Measurements from ENCODE around the gene TNFAIP3.
"Not testable (repeated sequence)": the region's sequence is repeated elsewhere in the genome, so short reads cannot be mapped to it uniquely, and the experiment has no call there.

Gene TNFAIP3

GRCh38 chr6:137866914-137867684, at the start of gene TNFAIP3:
Gene TNFAIP3 (plus strand): TSS chr6:137867259. CDS start chr6:137871228, 3,969 bp downstream.
- no peak for FAIRE-seq

GRCh38 chr6:137818440-137818839, 48.6 kb upstream of the TNFAIP3 start:
- FAIRE-seq = no peak

GRCh38 chr6:137819740-137820139, 47.3 kb upstream of the TNFAIP3 start:
- FAIRE-seq = no peak

GRCh38 chr6:137820425-137820824, 46.6 kb upstream of the TNFAIP3 start:
- FAIRE-seq = no peak

- peak; percentile 69 for FAIRE-seq
Observed at GRCh38 chr6:137820952-137821351, 46.1 kb upstream of the TNFAIP3 start.

- FAIRE-seq = no peak
Observed at GRCh38 chr6:137821491-137821890, 45.6 kb upstream of the TNFAIP3 start.

GRCh38 chr6:137823826-137824555, 43.1 kb upstream of the TNFAIP3 start:
- FAIRE-seq = no peak

DNA sequence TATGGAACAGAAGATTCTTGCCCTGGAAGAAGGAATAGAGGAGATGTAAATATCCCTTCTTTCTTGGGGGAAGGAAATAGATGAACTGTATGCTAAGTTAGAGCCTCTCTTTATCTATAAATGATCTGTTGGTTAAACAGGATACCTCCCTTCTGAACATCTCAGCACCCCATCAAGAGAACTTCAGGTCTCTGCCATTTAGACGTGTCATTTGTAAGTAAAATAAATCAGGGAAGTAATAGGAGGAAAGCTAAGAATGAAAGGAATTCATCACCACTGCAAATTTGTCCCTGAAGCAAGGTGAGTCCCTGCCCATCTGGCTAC, 42.5 kb upstream of the TNFAIP3 start:
- FAIRE-seq = no peak

DNA sequence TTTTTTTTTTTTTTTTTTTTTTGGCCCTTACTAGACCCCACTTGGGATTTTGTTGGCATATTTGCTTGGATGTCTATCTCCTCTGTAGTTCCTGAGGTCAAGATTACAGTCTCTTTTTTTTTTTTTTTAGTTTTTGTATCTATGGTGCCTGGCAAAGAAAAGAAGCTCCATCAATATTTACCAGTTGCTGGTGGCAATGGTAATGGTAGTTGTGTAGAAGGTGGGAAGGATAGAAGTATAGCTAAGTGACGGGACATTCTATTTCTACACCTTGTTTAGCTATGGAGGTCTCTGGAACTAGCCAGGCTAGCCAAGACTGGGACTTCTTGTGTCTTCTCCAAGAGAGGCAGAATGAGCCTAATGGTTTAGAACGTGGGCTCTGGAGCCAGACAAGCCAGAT, 42.2 kb upstream of the TNFAIP3 start:
- no peak for FAIRE-seq

- FAIRE-seq = no peak
Observed at GRCh38 chr6:137827411-137827940, 39.6 kb upstream of the TNFAIP3 start.

DNA sequence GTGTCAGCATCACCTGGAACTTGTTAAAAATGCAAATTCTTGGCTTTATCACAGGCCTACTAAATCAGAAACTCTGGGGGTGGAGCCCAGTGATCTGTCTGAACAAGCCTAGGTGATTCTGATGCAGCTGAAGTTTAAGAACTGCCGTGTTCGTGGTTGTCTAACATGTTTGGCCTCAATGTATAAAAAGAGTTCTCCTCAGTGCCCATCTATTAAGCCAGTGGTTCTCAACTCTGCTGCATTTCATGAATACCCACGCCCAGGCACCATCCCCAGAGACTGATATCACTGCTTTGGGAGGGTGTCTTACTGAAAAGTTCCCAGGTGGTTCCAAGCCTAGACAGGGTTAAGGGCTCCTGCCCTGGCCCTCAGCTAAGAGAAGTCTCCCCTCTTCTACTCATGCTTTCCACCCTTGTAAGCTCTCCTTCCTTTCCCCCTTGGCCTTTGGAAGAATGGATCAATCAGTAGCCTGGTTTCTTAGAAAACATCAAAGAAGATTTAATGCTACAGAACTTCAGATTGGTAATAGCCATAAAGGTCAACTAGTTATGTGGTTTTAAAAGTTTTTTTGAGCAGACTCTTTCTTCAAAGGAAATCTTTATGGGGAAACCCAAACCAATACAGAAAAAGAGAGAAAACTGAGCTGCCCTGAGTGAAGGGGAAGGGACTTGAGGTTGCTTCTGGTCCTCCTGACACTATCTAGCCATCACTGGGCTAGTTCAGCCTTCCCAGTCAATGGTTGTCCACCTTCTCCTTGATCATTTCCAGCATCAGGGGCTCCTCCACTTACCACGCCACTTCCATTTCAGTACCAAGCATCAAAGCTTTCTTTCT, 38.9 kb upstream of the TNFAIP3 start:
- FAIRE-seq = no peak

- no peak for FAIRE-seq
Observed at GRCh38 chr6:137829641-137830083, 37.4 kb upstream of the TNFAIP3 start.

DNA sequence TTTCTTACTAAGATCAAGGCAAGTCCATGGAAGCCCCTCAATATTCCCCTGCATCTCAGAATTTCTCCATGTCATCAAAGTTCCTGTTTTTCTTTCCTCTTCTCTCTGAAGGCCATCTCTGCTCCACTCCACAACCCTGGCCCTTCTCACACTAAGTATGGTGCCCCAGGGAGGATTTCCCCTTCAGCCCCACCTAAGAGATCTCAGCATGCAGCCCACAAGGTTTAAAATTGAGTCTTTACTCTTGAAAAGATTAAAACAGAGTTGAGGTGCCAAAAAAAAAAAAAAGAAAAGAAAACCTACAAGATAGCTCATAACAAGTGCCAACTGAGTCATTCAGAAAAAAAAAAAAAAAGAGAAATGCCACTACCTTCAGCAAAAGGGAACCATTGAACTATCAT, 36.5 kb upstream of the TNFAIP3 start:
- no peak for FAIRE-seq

- FAIRE-seq = no peak
Observed at GRCh38 chr6:137832110-137832509, 34.9 kb upstream of the TNFAIP3 start.

DNA sequence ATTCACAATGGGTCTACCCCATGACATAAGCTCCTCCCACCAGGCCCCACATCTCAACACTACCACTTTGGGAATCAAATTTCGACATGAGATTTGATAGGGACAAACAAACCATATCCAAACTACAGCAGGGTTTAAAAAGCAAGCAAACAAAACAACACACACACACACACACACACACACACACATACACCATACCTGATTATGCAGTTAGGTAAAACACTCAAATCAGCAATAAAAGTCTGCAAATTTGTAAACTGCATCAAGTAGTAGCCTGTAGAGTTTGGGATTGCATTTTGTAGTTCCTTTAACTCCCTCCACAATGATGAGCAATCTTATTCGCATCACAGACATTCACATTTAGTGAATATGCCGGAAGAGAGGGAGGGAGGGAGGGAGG, 32.6 kb upstream of the TNFAIP3 start:
- no peak for FAIRE-seq

- FAIRE-seq = no peak
Observed at GRCh38 chr6:137836788-137837187, 30.3 kb upstream of the TNFAIP3 start.

DNA sequence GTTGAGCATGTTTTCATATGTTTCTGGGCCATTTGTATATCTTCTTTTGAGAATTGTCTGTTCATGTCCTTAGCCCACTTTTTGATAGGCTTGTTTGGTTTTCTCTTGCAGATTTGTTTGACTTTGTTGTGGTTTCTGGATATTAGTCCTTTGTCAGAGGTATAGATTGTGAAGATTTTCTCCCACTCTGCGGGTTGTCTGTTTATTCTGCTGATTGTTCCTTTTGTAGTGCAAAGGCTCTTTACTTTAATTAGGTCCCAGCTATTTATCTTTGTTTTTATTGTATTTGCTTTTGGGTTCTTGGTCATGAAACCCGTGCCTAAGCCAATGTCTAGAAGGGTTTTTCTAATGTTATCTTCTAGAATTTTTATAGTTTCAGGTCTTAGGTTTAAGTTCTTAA, 29.0 kb upstream of the TNFAIP3 start:
- not testable (repeated sequence) for FAIRE-seq

DNA sequence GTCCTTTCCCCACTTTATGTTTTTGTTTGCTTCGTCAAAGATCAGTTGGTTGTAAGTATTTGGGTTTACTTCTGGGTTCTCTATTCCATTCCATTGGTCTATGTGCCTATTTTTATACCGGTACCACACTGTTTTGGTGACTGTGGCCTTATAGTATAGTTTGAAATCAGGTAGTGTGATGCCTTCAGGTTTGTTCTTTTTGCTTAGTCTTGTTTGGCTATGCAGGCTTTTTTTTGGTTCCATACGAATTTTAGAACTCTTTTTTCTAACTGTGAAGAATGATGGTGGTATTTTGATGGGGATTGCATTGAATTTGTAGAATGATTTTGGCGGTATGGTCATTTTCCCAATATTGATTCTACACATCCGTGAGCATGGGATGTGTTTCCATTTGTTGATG, 28.5 kb upstream of the TNFAIP3 start:
- FAIRE-seq = not testable (repeated sequence)

- no peak for FAIRE-seq
Observed at GRCh38 chr6:137839076-137839475, 28.0 kb upstream of the TNFAIP3 start.

GRCh38 chr6:137840252-137840651, 26.8 kb upstream of the TNFAIP3 start:
- no peak for FAIRE-seq

DNA sequence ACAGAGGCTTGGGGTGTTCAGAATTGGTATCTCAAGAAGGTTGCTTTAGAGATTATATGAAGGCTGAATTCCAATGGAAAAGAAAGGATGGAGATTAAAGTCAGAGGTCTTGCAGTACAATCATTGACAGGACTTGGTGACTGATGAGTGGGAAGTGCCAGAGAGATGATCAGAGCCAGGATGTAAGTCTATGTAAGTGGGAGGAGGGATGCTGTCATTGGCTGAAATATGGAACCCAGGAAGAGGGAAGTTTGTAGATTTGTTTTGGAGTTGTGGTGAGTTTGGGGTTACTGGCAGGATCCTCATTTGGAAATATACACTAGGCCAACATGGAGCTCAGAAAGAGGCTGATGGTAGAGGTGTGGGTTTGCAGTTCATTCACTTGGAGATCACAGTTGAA, 23.8 kb upstream of the TNFAIP3 start:
- FAIRE-seq = no peak

- not testable (repeated sequence) for FAIRE-seq
Observed at GRCh38 chr6:137844327-137844726, 22.7 kb upstream of the TNFAIP3 start.

- FAIRE-seq = not testable (repeated sequence)
Observed at GRCh38 chr6:137844773-137845172, 22.3 kb upstream of the TNFAIP3 start.
